Gastrocnemius medialis (tissue), 4 donors: Measurements from ENCODE around the gene ATMIN. TPM values are rescaled to one million over a fixed set of nuclear protein-coding genes. Genes with fewer than 3 reads are reported as not detected.

Experiments
- ATAC-seq, 2 donors: fragments of 150-250 bp; one replicate each; pipeline ENCODE4 v1.9.1; 2016
- DNase-seq, 2 donors: peaks; one replicate each; pipeline ENCODE4 v3.0.0-alpha.2; 2019
- H3K27ac ChIP-seq, 4 donors: fragments of 200-600 bp; sonication (generic); 1 replicate in 1 of 4; 2 replicates in 3 of 4; pipeline ENCODE4 v1.5.1; 2016 to 2018; ENCODE audit warnings: mild to moderate bottlenecking in 2 of 4, moderate library complexity in 1 of 4
- H3K27me3 ChIP-seq, 3 donors: fragments of 200-600 bp; sonication (generic) in 2 of 3; 1 replicate in 1 of 3; 2 replicates in 2 of 3; pipeline versions ENCODE4 v1.5.1 to v1.6.0; 2016 to 2019; ENCODE audit warnings: mild to moderate bottlenecking in 1 of 3, moderate library complexity in 1 of 3
- H3K36me3 ChIP-seq, 2 donors: fragments of 200-600 bp; sonication (generic) in 1 of 2; one replicate each; pipeline ENCODE4 v1.5.1; 2017 to 2018
- H3K4me1 ChIP-seq, 2 donors: fragments of 200-600 bp; sonication (generic) in 1 of 2; one replicate each; pipeline ENCODE4 v1.5.1; 2016 to 2017; ENCODE audit warnings: mild to moderate bottlenecking in 2 of 2
- H3K4me3 ChIP-seq, 4 donors: fragments of 200-600 bp; sonication (generic) in 3 of 4; 1 replicate in 1 of 4; 2 replicates in 3 of 4; pipeline ENCODE4 v1.5.1; 2016 to 2019; ENCODE audit warnings: mild to moderate bottlenecking in 2 of 4
- H3K9me3 ChIP-seq, 3 donors: fragments of 200-600 bp; sonication (generic) in 2 of 3; 1 replicate in 1 of 3; 2 replicates in 2 of 3; pipeline ENCODE4 v1.5.1; 2016 to 2019
- CTCF ChIP-seq, 5 experiments: fragments of 450-650 bp in 3 of 5; fragments of 200-600 bp in 2 of 5; sonication (generic) in 2 of 5; IDR thresholded peaks in 4 of 5; conservative IDR thresholded peaks in 1 of 5; 1 replicate in 4 of 5; 2 replicates in 1 of 5; pipeline ENCODE4 v1.5.1; 2016 to 2019; ENCODE audit warnings: antibody characterized with exemption in 5 of 5, mild to moderate bottlenecking in 3 of 5, moderate library complexity in 3 of 5
- POLR2A ChIP-seq, 2 donors: fragments of 450-650 bp; IDR thresholded peaks; one replicate each; pipeline ENCODE4 v1.6.1; 2017; ENCODE audit warnings: antibody characterized with exemption in 2 of 2, mild to moderate bottlenecking in 2 of 2, moderate library complexity in 2 of 2
- in situ Hi-C, 4 donors: fragments of 200-750 bp; cut with MboI; loops; one replicate each; pipeline versions ENCODE4 v1.15.0 to v1.8.0; 2017; ENCODE audit warnings: low sequenced_read_pairs in 4 of 4
- intact Hi-C: fragments of 100-400 bp; cut with DNase I; formaldehyde crosslinking; loops from one replicate; pipeline ENCODE4 v1.15.1; 2023; ENCODE audit warnings: low total_unique reads
- total RNA-seq, 4 donors: library from RNA; depleted of rRNA; stranded (reverse); fragments of >200 nt; gene quantifications; one replicate each; pipeline versions ENCODE4 v1.1.0 to v1.2.3, GENCODE V29; 2016

Gene ATMIN
- total RNA-seq, 4 donors from 2014 or later, result 31.1 to 37.1 (median 35.2) TPM

GRCh38 chr16:81006813-81007695, 28.6 kb upstream of the ATMIN start, which contains the start of the genes CENPN and CMC2:
Gene CENPN (plus strand): TSS chr16:81007214. CDS start chr16:81011940, 4,726 bp downstream.
Gene CMC2 (minus strand): TSS chr16:81006885. CDS start chr16:80997394, 9,491 bp downstream.
- intact Hi-C loops, result loop anchor here (1.0 to 10.0 kb wide), 6 partner anchors 28 to 308 kb away; partner anchors contain the start of genes ATMIN, C16orf46, GAN and GCSH

GRCh38 chr16:81008505-81008789, 27.2 kb upstream of the ATMIN start:
- Histone ChIP-seq H3K4me3 (no peak overlapping the region), H3K27me3 (no peaks in the 10 kb centered on the region), H3K4me1 (peaks cover 27 to 33% of the 10 kb centered on the region in 2 donors), H3K27ac (no peak overlapping the region), H3K9me3 (no peaks in the 10 kb centered on the region), H3K36me3 (no peaks in the 10 kb centered on the region)
- no peak for ATAC-seq
- TF ChIP-seq POLR2A (IDR thresholded peaks at IDR 0.05), result no peak
- TF ChIP-seq CTCF (IDR thresholded peaks at IDR 0.05 in 4 of 5, conservative IDR thresholded peaks at IDR 0.05 in 1 of 5), result no peak
- intact Hi-C loops (loop anchor here (5.0 to 10.0 kb wide), 2 partner anchors 174 to 306 kb away; partner anchors contain the start of gene GAN), in situ Hi-C loops (no loop called here)
- DNase-seq, result no peak

More at GRCh38 chr16:81006813-81007695, 28.6 kb upstream of the ATMIN start, which contains the start of the genes CENPN and CMC2:
- DNase-seq, result peak; percentile 97 to 99
- no peaks in the 10 kb centered on the region for H3K9me3 ChIP-seq
- ATAC-seq, result peak; percentile 91 to 95
- H3K4me1 ChIP-seq, result peaks cover 33 to 35% of the 10 kb centered on the region in 2 donors
- H3K36me3 ChIP-seq, result no peaks in the 10 kb centered on the region
- H3K27me3 ChIP-seq, result no peaks in the 10 kb centered on the region
- in situ Hi-C loops, result no loop called here
- H3K27ac ChIP-seq, result peak within 1 kb of the TSS; percentile 95 to 100 (median 100)
- peak within 1 kb of the TSS; percentile 87 to 100 (median 98) for H3K4me3 ChIP-seq
- peak; percentile 97 for TF ChIP-seq POLR2A (IDR thresholded peaks at IDR 0.05)
- TF ChIP-seq CTCF (IDR thresholded peaks at IDR 0.05 in 4 of 5, conservative IDR thresholded peaks at IDR 0.05 in 1 of 5), result peak in 2 of 5 experiments; percentile 12 to 19

- DNase-seq (no peak), ATAC-seq (no peak)
- TF ChIP-seq CTCF (IDR thresholded peaks at IDR 0.05 in 4 of 5, conservative IDR thresholded peaks at IDR 0.05 in 1 of 5) (no peak), POLR2A (IDR thresholded peaks at IDR 0.05) (no peak)
- Histone ChIP-seq H3K9me3 (no peaks in the 10 kb centered on the region), H3K27ac (no peak overlapping the region), H3K27me3 (no peaks in the 10 kb centered on the region), H3K4me3 (no peak overlapping the region), H3K36me3 (peaks cover 0 to 13% of the 10 kb centered on the region in 2 donors), H3K4me1 (peaks cover under 1% of the 10 kb centered on the region in 2 donors)
- in situ Hi-C loops (no loop called here), intact Hi-C loops (no loop called here)
Measured at GRCh38 chr16:81012974-81013373, 22.7 kb upstream of the ATMIN start.

- Histone ChIP-seq H3K27ac (no peak overlapping the region), H3K36me3 (peaks cover 0 to 25% of the 10 kb centered on the region in 2 donors), H3K4me3 (no peak overlapping the region), H3K27me3 (no peaks in the 10 kb centered on the region), H3K9me3 (no peaks in the 10 kb centered on the region), H3K4me1 (no peaks in the 10 kb centered on the region)
- in situ Hi-C loops, result no loop called here
- intact Hi-C loops, result no loop called here
- TF ChIP-seq CTCF (IDR thresholded peaks at IDR 0.05 in 4 of 5, conservative IDR thresholded peaks at IDR 0.05 in 1 of 5), result no peak
- ATAC-seq, result no peak
- DNase-seq, result no peak
Measured at GRCh38 chr16:81014672-81015071, 21.0 kb upstream of the ATMIN start.
